Panc1 (cell line): ENCODE data around the gene HYAL3.

ENCODE experiments used
- CTCF ChIP-seq: fragments of 450-650 bp; IDR thresholded peaks from 2 replicates; pipeline ENCODE4 v1.5.1; 2017; ENCODE audit warnings: mild to moderate bottlenecking
- POLR2AphosphoS5 ChIP-seq: IDR thresholded peaks from 2 replicates; pipeline ENCODE4 v1.6.1; 2012; ENCODE audit warnings: mild to moderate bottlenecking, low read depth, low read length, moderate library complexity
- REST ChIP-seq, 2 experiments: IDR thresholded peaks; 2 replicates each; pipeline ENCODE4 v1.6.1; 2011 to 2012; ENCODE audit warnings: low read depth in 2 of 2, control low read depth in 1 of 2, low read length in 1 of 2, mild to moderate bottlenecking in 1 of 2, moderate library complexity in 1 of 2; ENCODE audit not compliant: insufficient read depth in 1 of 2
- TCF7L2 ChIP-seq: IDR thresholded peaks from 2 replicates; pipeline ENCODE4 v1.6.1; 2011; ENCODE audit warnings: mild to moderate bottlenecking, low read depth, low read length, inconsistent platforms

DNA sequence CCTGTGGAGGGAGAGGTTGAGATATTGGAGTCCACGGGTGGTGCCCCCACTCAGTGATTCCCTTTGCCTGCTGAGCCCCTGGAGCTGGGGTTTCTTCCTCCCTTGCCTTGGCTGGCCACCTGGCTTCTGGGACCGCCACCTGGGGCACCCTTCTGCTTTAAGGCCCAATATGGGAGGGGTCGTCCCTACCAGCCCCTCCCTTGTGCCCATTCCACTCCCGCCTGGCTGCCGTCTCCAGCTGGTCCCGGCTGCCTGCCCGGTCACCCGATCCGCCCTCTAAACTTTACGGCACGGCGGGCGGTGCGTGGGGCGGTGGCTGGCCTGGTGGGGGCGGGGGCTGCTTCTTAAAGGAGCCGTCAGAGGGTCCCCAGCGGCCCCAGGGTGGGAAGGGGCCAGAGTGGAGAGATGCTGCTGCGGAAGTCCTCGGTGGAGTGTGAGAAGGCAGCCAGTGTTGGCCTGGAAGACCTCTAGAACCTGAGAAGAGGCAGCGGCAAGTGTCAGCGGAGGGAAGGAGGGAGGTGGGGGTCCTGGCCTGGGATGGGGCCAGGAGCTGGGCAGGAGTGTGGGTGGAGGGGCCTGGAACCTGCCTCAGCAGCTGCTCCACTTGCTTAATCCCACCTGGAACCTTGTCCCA lies 31.8 kb downstream of the HYAL3 start:
- TF ChIP-seq CTCF (no peak), REST (IDR thresholded peaks at IDR 0.05; ENCODE audit: insufficient read depth in 1 of 2, low read depth in 2 of 2, low read length in 1 of 2) (no peak), POLR2AphosphoS5 (no peak), TCF7L2 (no peak)
